Upper lobe of left lung (tissue), 4 donors: ENCODE data around the gene STK17B.

Experiments used
- CTCF ChIP-seq, 6 experiments: fragments of 450-650 bp in 4 of 6; fragments of 200-600 bp in 2 of 6; sonication (generic) in 2 of 6; IDR thresholded peaks; one replicate each; pipeline ENCODE4 v1.5.1; 2016 to 2019; ENCODE audit warnings: antibody characterized with exemption in 6 of 6
- EP300 ChIP-seq, 4 donors: sonication (generic); formaldehyde crosslinking; IDR thresholded peaks; one replicate each; pipeline ENCODE4 v1.5.1; 2017; ENCODE audit warnings: antibody characterized with exemption in 4 of 4, control low read depth in 2 of 4
- POLR2A ChIP-seq, 4 donors: fragments of 450-650 bp; IDR thresholded peaks; one replicate each; pipeline ENCODE4 v1.5.1; 2016 to 2017; ENCODE audit warnings: antibody characterized with exemption in 4 of 4, mild to moderate bottlenecking in 2 of 4
- POLR2AphosphoS5 ChIP-seq, 2 donors: sonication (generic); formaldehyde crosslinking; IDR thresholded peaks; one replicate each; pipeline ENCODE4 v1.5.1; 2017; ENCODE audit warnings: antibody characterized with exemption in 2 of 2

- no peak for TF ChIP-seq POLR2AphosphoS5 (IDR thresholded peaks at IDR 0.05)
- no peak for TF ChIP-seq CTCF (IDR thresholded peaks at IDR 0.05)
- TF ChIP-seq EP300 (IDR thresholded peaks at IDR 0.05): no peak
- TF ChIP-seq POLR2A (IDR thresholded peaks at IDR 0.05): no peak
These were observed 31.2 kb downstream of the STK17B start for GRCh38 chr2:196140213-196140612.
